ENCODE data around the gene ASTN1.

DNA sequence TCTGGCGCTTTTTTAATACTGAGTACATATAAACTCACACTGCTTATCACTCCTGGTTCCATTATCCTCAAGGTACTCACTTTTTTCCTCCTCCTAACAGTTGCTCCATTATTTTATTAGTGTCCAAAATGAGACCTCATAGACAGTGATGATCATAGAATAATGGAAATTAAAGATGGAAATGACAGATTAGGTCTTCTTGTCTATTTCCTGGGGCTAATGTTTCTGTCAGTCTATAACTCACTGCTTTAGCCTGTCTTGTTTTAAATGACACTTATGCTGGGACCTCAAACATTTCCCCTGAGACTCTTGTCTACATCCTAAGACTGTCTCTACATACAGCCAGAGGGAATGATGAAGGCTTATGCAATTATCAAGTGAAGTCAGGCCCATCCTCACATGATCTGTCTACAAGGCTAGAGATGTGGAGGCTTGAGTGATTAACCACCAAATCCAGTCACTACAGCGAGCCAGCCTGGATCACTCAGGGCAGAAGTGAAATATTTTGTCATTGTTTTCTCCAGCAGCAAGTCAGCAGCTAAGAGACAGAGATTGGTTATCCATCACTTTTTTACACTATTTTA is 152.1 kb downstream of the ASTN1 start:
- TF ChIP-seq POLR2AphosphoS5 (IDR thresholded peaks at IDR 0.05; ENCODE audit: low read depth, low read length) (no peak), RFX5 (IDR thresholded peaks at IDR 0.05; ENCODE audit: low read length) (no peak), RCOR1 (IDR thresholded peaks at IDR 0.05; ENCODE audit: low read length) (no peak), ELF1 (IDR thresholded peaks at IDR 0.05) (no peak), FOXM1 (IDR thresholded peaks at IDR 0.05; ENCODE audit: low read depth) (no peak), EZH2phosphoT487 (IDR thresholded peaks at IDR 0.05; ENCODE audit: borderline replicate concordance, low read depth) (no peak), TAF1 (IDR thresholded peaks at IDR 0.05; ENCODE audit: borderline replicate concordance, low read depth, low read length) (no peak)
- TF ChIP-seq, protein P1, sequence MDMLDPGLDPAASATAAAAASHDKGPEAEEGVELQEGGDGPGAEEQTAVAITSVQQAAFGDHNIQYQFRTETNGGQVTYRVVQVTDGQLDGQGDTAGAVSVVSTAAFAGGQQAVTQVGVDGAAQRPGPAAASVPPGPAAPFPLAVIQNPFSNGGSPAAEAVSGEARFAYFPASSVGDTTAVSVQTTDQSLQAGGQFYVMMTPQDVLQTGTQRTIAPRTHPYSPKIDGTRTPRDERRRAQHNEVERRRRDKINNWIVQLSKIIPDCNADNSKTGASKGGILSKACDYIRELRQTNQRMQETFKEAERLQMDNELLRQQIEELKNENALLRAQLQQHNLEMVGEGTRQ (IDR thresholded peaks at IDR 0.05; ENCODE audit: borderline replicate concordance, low read depth, low read length): no peak
- TF ChIP-seq, protein P2, sequence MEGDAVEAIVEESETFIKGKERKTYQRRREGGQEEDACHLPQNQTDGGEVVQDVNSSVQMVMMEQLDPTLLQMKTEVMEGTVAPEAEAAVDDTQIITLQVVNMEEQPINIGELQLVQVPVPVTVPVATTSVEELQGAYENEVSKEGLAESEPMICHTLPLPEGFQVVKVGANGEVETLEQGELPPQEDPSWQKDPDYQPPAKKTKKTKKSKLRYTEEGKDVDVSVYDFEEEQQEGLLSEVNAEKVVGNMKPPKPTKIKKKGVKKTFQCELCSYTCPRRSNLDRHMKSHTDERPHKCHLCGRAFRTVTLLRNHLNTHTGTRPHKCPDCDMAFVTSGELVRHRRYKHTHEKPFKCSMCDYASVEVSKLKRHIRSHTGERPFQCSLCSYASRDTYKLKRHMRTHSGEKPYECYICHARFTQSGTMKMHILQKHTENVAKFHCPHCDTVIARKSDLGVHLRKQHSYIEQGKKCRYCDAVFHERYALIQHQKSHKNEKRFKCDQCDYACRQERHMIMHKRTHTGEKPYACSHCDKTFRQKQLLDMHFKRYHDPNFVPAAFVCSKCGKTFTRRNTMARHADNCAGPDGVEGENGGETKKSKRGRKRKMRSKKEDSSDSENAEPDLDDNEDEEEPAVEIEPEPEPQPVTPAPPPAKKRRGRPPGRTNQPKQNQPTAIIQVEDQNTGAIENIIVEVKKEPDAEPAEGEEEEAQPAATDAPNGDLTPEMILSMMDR (IDR thresholded peaks at IDR 0.05): no peak
- TF ChIP-seq, protein P3, sequence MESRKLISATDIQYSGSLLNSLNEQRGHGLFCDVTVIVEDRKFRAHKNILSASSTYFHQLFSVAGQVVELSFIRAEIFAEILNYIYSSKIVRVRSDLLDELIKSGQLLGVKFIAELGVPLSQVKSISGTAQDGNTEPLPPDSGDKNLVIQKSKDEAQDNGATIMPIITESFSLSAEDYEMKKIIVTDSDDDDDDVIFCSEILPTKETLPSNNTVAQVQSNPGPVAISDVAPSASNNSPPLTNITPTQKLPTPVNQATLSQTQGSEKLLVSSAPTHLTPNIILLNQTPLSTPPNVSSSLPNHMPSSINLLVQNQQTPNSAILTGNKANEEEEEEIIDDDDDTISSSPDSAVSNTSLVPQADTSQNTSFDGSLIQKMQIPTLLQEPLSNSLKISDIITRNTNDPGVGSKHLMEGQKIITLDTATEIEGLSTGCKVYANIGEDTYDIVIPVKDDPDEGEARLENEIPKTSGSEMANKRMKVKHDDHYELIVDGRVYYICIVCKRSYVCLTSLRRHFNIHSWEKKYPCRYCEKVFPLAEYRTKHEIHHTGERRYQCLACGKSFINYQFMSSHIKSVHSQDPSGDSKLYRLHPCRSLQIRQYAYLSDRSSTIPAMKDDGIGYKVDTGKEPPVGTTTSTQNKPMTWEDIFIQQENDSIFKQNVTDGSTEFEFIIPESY (IDR thresholded peaks at IDR 0.05; ENCODE audit: borderline replicate concordance, low read depth): no peak
